Measurements from ENCODE around the gene TEX48. TPM values are rescaled to one million over a fixed set of nuclear protein-coding genes. Genes with fewer than 3 reads are reported as not detected.

TEX48 gene
- total RNA-seq, 1 donor from 2014 or later, result 0.68 TPM

DNA sequence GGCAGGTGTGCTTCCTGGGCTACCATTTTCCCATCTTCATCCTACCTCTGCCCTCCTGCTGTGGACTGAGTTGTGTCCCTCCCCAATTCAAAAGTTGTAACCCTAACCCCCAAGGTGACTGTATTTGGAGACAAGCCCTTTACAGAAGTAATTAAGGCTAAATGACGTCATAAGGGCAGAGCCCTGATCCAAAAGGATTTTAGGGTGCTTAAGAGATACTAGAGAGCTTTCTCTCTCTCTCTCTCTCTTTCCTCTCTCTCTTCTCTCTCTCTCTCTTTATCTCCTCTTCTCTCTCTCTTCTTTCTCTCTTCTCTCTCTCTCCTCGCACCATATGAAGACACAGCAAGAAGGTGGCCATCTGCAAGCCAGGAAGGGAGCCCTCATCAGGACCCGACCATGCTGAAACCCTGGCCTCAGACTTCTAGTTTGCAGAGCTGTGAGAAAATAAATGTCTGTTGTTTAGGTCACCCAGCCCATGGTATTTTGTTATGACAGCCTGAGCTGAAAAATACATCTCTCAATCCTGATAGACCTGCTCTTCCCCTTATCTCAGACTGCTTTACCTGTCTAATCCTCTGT is 36.0 kb upstream of the TEX48 start:
- Mint-ChIP-seq H3K27ac (peak overlapping the region; percentile 94), H3K4me3 (ENCODE audit: low read depth) (peak overlapping the region; percentile 58), H3K9me3 (peaks cover 20% of the 10 kb centered on the region), H3K36me3 (ENCODE audit: low read depth) (peaks cover 41% of the 10 kb centered on the region), H3K27me3 (ENCODE audit: low read depth) (no peaks in the 10 kb centered on the region), H3K4me1 (ENCODE audit: low read depth) (peaks cover 68% of the 10 kb centered on the region)
- intact Hi-C loops (cut with micrococcal nuclease), result loop anchor here (1.0 to 5.0 kb wide), 4 partner anchors 9 to 233 kb away; partner anchors contain the start of gene TEX48
- DNase-seq (ENCODE audit: low spot score), result no peak

DNA sequence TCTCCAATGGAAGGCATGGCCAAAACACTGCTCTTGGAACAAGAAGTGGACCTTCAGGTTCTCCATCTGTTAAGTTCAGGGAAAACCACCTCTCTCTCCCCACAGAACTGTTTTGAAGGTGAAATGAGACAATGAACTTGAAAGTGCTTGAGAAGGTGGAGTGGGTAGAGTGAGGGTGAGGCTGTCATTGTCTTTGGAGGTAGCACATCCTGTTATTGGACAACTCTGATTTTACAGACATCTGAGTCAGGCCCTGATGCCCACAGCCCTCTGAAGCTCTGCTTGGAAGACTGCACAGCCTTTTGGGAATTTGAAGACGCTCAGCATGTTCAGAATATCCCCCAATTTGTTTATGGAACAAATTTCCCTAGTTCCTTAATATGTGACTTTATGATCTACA is 27.6 kb upstream of the TEX48 start:
- Mint-ChIP-seq H3K27ac (peak overlapping the region; percentile 70), H3K4me1 (ENCODE audit: low read depth) (peaks cover 62% of the 10 kb centered on the region), H3K9me3 (peaks cover 4% of the 10 kb centered on the region), H3K36me3 (ENCODE audit: low read depth) (peaks cover 28% of the 10 kb centered on the region), H3K27me3 (ENCODE audit: low read depth) (no peaks in the 10 kb centered on the region), H3K4me3 (ENCODE audit: low read depth) (no peak overlapping the region)
- intact Hi-C loops (cut with micrococcal nuclease), result loop anchor here (1.0 kb wide), 1 partner anchor 9 kb away; no protein-coding TSS in a partner anchor
- no peak for DNase-seq (ENCODE audit: low spot score)

DNA sequence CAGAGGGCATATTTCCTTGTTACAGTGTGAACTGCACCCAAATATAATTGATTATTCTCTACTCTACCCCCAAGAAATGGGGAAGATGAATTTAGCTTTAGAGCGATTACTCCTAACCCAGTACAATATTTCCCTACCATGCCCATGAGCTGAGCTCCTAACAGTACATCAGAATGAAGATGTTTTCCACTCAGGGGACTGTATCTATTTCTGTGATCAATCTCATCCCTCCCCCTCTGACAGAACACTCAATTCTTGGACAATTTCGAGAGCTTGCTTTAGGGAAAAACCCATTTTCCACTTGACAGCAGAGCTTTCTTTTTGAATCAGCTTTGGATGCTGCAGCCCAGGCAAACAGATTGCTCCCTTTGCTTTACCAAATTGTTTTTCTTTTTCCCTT is 24.7 kb upstream of the TEX48 start:
- intact Hi-C loops (cut with micrococcal nuclease), result loop anchor here (1.0 kb wide), 1 partner anchor 8 kb away; no protein-coding TSS in a partner anchor
- Mint-ChIP-seq H3K27me3 (ENCODE audit: low read depth) (no peaks in the 10 kb centered on the region), H3K9me3 (peaks cover 4% of the 10 kb centered on the region), H3K27ac (peak overlapping the region; percentile 86), H3K36me3 (ENCODE audit: low read depth) (peaks cover 36% of the 10 kb centered on the region), H3K4me3 (ENCODE audit: low read depth) (peak overlapping the region; percentile 67), H3K4me1 (ENCODE audit: low read depth) (peaks cover 67% of the 10 kb centered on the region)
- no peak for DNase-seq (ENCODE audit: low spot score)

DNA sequence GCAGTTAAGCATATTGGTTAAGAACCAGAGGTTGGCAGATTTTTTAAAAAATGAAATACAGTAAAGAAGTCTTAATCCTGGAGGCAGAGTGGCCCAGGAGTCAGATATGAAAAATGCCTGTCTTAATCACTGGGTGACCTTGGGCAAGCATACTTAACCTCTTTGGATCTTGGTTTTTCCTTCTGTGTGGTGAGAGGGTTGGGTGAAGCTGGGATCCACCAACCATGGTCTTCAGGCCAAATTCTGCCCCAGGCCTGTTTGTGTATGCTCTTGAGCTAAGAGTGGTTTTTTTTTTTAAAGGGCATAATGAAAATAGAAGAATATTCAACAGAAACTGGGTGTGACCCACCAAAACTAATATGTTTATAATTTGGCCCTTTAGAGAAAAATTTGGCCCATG is 20.0 kb upstream of the TEX48 start:
- Mint-ChIP-seq H3K4me1 (ENCODE audit: low read depth) (peaks cover 67% of the 10 kb centered on the region), H3K4me3 (ENCODE audit: low read depth) (no peak overlapping the region), H3K27me3 (ENCODE audit: low read depth) (no peaks in the 10 kb centered on the region), H3K9me3 (no peaks in the 10 kb centered on the region), H3K36me3 (ENCODE audit: low read depth) (peaks cover 40% of the 10 kb centered on the region), H3K27ac (peak overlapping the region; percentile 52)
- intact Hi-C loops (cut with micrococcal nuclease), result no loop called here
- no peak for DNase-seq (ENCODE audit: low spot score)

DNA sequence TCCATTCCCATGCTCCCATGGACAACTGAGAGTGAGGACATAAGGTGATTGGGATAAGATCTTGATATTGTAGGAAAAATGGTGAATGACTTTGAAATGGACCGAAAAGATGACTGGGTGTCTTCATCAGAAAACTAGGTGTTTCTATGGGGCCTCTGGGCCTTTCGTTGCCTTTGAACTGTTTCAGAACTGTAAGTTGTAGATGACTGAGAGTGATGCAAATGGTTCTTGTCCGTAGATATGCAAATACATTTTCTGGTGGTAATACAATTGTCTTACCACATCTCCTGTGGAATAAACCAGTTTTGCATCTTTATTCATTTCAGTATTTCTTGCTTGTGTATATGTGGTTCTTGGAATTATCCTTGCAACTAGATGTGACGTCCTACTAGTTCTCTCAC is 16.0 kb upstream of the TEX48 start:
- Mint-ChIP-seq H3K4me1 (ENCODE audit: low read depth) (peaks cover 78% of the 10 kb centered on the region), H3K27ac (peak overlapping the region; percentile 96), H3K27me3 (ENCODE audit: low read depth) (no peaks in the 10 kb centered on the region), H3K9me3 (no peaks in the 10 kb centered on the region), H3K4me3 (ENCODE audit: low read depth) (peak overlapping the region; percentile 28), H3K36me3 (ENCODE audit: low read depth) (peaks cover 29% of the 10 kb centered on the region)
- DNase-seq (ENCODE audit: low spot score), result no peak
- intact Hi-C loops (cut with micrococcal nuclease), result loop anchor here (1.0 to 10.0 kb wide), 9 partner anchors 8 to 1943 kb away; partner anchors contain the start of genes SNX30 and TEX48

DNA sequence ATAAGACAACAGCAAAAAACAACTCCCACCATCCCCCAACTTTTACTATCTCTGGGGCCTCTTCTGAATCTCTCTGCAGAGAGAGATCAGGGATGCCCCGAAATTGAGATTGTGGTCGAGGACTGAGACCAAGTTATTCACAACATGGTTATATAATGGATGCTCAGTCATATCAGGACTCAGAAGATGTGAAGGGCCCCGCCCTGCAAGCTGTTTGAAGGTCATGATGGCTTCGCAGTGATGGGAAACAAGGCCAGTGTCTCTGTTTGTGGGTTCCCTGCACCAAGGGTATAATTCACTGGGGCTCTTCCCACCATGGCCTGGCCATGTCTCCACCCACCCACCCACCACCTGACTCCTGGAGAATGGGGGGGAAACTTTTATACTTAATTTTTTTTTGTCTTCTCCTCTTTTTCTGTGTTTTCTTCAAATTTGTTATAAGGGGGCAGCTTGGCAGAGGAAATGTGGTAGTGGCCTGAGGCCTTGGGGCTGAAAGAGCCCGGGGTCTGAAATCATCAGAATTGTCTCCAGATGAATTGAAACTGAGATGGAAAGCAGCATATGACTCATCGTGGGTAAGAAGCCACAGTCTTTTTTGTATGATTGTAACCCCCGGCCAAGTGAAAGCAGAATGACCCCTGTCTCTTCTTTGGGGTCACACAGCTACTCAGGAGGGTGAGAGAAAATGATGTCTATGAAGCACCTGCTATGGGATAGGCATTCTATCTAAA is 15.0 kb upstream of the TEX48 start:
- peaks cover 27% of the 10 kb centered on the region for H3K36me3 Mint-ChIP-seq (ENCODE audit: low read depth)
- peaks cover 87% of the 10 kb centered on the region for H3K4me1 Mint-ChIP-seq (ENCODE audit: low read depth)
- intact Hi-C loops (cut with micrococcal nuclease), result loop anchor here (1.0 to 10.0 kb wide), 5 partner anchors 10 to 1942 kb away; partner anchors contain the start of gene SNX30
- peak overlapping the region; percentile 96 for H3K27ac Mint-ChIP-seq
- H3K4me3 Mint-ChIP-seq (ENCODE audit: low read depth), result peak overlapping the region; percentile 52
- peak; percentile 75 for DNase-seq (ENCODE audit: low spot score)
- no peaks in the 10 kb centered on the region for H3K27me3 Mint-ChIP-seq (ENCODE audit: low read depth)
- H3K9me3 Mint-ChIP-seq, result no peaks in the 10 kb centered on the region

DNA sequence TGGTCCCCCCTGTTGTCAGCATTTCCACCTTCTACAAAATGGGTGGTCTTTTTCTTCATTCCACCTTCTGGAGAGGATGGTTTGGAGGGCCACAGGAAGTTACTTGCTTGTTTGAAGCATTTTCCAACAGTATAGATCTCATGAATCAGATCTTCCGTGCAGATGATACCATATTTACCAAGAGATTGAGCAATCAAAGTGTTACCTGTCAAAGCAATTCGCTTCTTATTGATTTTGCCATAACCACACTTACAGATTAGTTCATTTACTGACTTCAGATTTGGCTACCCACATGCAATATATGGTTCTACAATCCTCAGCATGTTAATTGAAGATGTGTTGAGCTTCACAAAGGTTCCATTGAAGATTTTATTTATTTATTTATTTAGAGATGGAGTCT is 14.0 kb upstream of the TEX48 start:
- no peak overlapping the region for H3K4me3 Mint-ChIP-seq (ENCODE audit: low read depth)
- H3K36me3 Mint-ChIP-seq (ENCODE audit: low read depth), result peaks cover 21% of the 10 kb centered on the region
- H3K27me3 Mint-ChIP-seq (ENCODE audit: low read depth), result no peaks in the 10 kb centered on the region
- H3K27ac Mint-ChIP-seq, result peak overlapping the region; percentile 96
- intact Hi-C loops (cut with micrococcal nuclease), result loop anchor here (10.0 kb wide), 2 partner anchors 1181 to 1941 kb away; partner anchors contain the start of gene SNX30
- H3K9me3 Mint-ChIP-seq, result no peaks in the 10 kb centered on the region
- peaks cover 88% of the 10 kb centered on the region for H3K4me1 Mint-ChIP-seq (ENCODE audit: low read depth)
- no peak for DNase-seq (ENCODE audit: low spot score)

DNA sequence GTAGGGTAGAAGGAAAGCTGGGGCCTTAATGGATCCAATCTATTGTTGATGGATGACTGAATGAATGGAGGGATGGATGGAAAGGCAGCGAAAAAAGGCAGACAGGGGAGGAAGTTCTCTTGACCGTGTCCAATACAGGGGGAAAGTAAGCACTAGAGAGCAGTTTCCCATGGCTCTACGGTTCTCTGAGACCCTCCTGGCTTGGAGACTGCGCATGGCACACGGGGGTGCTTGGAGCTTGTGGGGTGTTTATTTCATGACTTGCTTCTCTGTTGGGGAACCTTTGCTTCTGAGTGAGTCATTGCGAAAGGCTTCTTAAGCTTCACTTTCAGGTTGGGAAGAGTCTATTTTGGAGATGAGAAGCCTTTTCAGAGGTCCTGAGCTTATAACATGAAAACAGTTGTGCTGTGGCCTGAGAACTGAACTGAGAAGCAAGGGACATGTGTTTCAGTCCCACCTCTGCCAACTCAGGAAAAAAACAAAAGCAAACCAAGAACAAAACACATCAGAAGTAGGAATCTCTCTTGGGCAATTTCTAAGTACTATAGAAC is 12.8 kb upstream of the TEX48 start:
- H3K27ac Mint-ChIP-seq, result peak overlapping the region; percentile 85
- H3K4me3 Mint-ChIP-seq (ENCODE audit: low read depth), result no peak overlapping the region
- H3K36me3 Mint-ChIP-seq (ENCODE audit: low read depth), result peaks cover 24% of the 10 kb centered on the region
- intact Hi-C loops (cut with micrococcal nuclease), result loop anchor here (5.0 to 10.0 kb wide), 3 partner anchors 153 to 1940 kb away; partner anchors contain the start of gene SNX30
- H3K4me1 Mint-ChIP-seq (ENCODE audit: low read depth), result peaks cover 94% of the 10 kb centered on the region
- no peaks in the 10 kb centered on the region for H3K9me3 Mint-ChIP-seq
- H3K27me3 Mint-ChIP-seq (ENCODE audit: low read depth), result no peaks in the 10 kb centered on the region
- peak; percentile 40 for DNase-seq (ENCODE audit: low spot score)

DNA sequence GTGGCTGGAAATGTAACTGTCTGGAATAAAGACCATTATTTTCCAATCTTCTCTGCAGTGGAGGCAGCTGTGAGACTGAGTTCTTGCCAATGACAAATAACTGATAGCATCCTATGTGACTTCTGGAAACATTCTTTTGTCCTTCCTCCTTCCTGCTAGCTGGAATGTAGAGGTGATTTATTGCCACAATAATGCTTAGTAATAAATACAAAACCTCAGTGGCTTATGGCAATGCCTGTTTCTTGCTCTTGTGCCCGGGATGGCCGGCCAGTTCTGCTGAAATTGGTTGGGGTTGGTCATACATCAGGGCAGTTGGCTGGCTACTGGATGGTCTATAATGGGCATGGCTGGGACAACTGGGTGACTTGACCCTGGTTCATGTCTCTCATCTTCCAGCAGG is 12.2 kb upstream of the TEX48 start:
- Mint-ChIP-seq H3K27ac (peak overlapping the region; percentile 85), H3K36me3 (ENCODE audit: low read depth) (peaks cover 23% of the 10 kb centered on the region), H3K27me3 (ENCODE audit: low read depth) (no peaks in the 10 kb centered on the region), H3K4me1 (ENCODE audit: low read depth) (peaks cover 94% of the 10 kb centered on the region), H3K4me3 (ENCODE audit: low read depth) (no peak overlapping the region), H3K9me3 (no peaks in the 10 kb centered on the region)
- no peak for DNase-seq (ENCODE audit: low spot score)
- intact Hi-C loops (cut with micrococcal nuclease), result loop anchor here (5.0 to 10.0 kb wide), 3 partner anchors 153 to 1939 kb away; partner anchors contain the start of gene SNX30

DNA sequence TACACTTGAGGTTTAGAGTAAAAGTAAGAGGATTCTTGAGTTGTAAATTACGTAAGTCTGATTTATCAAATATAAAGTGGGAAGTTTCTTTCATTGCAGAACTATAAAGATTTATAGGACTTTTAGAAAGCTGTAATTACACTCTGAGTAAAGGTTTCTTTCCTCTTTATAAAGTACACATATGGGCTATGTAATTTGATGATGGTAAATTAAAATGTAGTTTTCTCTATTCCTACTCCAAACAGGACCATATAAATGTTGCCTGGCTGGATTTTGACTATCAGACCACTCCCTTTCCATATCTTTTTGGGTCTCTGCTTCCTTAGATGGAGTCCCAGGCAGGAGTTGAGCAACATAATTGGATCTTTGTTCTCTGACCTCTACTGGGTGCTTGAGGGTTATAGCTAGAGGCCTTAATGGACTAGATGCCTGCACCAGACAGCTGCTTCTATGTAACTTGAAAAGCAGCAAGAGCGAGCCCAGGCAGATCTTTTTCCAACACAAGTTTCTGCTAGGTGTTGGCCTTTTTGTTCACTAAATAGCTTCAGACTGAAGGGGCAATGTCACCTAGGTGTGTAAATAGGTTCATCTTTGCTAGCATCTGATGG is 11.4 kb upstream of the TEX48 start:
- H3K4me1 Mint-ChIP-seq (ENCODE audit: low read depth), result peaks cover 94% of the 10 kb centered on the region
- no peaks in the 10 kb centered on the region for H3K27me3 Mint-ChIP-seq (ENCODE audit: low read depth)
- intact Hi-C loops (cut with micrococcal nuclease), result loop anchor here (5.0 to 10.0 kb wide), 3 partner anchors 154 to 1939 kb away; partner anchors contain the start of gene SNX30
- H3K4me3 Mint-ChIP-seq (ENCODE audit: low read depth), result no peak overlapping the region
- peaks cover 26% of the 10 kb centered on the region for H3K36me3 Mint-ChIP-seq (ENCODE audit: low read depth)
- DNase-seq (ENCODE audit: low spot score), result no peak
- H3K9me3 Mint-ChIP-seq, result peaks cover 7% of the 10 kb centered on the region
- H3K27ac Mint-ChIP-seq, result peak overlapping the region; percentile 98

DNA sequence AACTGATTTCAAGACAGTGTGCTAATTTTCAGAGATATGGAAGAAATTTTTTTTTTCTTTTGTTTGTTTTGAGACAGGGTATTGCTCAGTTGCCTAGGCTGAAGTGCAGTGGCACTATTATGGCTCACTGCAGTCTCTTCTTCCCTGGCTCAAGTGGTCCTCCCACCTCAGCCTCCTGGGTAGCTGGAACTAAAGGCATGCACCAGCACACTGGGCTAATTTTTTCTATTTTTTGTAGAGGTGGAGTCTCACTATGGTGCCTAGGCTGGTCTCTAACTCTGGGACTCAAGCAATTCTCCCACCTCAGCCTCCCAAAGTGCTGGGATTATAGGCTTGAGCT is 9.9 kb upstream of the TEX48 start:
- Mint-ChIP-seq H3K36me3 (ENCODE audit: low read depth) (peaks cover 37% of the 10 kb centered on the region), H3K27ac (peak overlapping the region; percentile 98), H3K4me3 (ENCODE audit: low read depth) (no peak overlapping the region), H3K27me3 (ENCODE audit: low read depth) (no peaks in the 10 kb centered on the region), H3K4me1 (ENCODE audit: low read depth) (peaks cover 93% of the 10 kb centered on the region), H3K9me3 (peaks cover 15% of the 10 kb centered on the region)
- DNase-seq (ENCODE audit: low spot score), result no peak
- intact Hi-C loops (cut with micrococcal nuclease), result loop anchor here (1.0 to 10.0 kb wide), 10 partner anchors 27 to 1937 kb away; partner anchors contain the start of gene SNX30

Data from activated T-helper 2 cell treated with anti-CD3 and anti-CD28 coated beads, Interferon-gamma antibody, Interleukin-2, Interleukin-4, amounts not matched to agents 10 μg/mL and 5 μg/mL and 100 μg/mL, durations not matched to agents 14 hours and 24 hours and 36 hours (primary cell).